Progenitor cell of endocrine pancreas (in vitro differentiated cells): ENCODE results near the gene STK38L. TPM values are rescaled to one million over a fixed set of nuclear protein-coding genes. Genes with fewer than 3 reads are reported as not detected.

Experiments
- DNase-seq: peaks from one replicate; pipeline ENCODE4 v3.0.0; 2021; ENCODE audit warnings: low spot score; ENCODE audit not compliant: unreplicated experiment
- H3K27ac Mint-ChIP-seq: 2 replicates; pipeline ENCODE4 v1.8.0; 2021; ENCODE audit warnings: mild to moderate bottlenecking, moderate library complexity, mixed read lengths
- H3K27me3 Mint-ChIP-seq: 2 replicates; pipeline ENCODE4 v1.8.0; 2021; ENCODE audit warnings: mixed read lengths
- H3K36me3 Mint-ChIP-seq: 2 replicates; pipeline ENCODE4 v1.8.0; 2022; ENCODE audit warnings: mixed read lengths; ENCODE audit not compliant: insufficient read depth
- H3K4me1 Mint-ChIP-seq: 2 replicates; pipeline ENCODE4 v1.8.0; 2021; ENCODE audit warnings: low read depth, mixed read lengths
- H3K4me3 Mint-ChIP-seq: 2 replicates; pipeline ENCODE4 v1.8.0; 2021; ENCODE audit warnings: low read depth, mild to moderate bottlenecking, moderate library complexity, mixed read lengths
- H3K9me3 Mint-ChIP-seq: 2 replicates; pipeline ENCODE4 v1.8.0; 2021; ENCODE audit warnings: low read depth, mixed read lengths
- total RNA-seq: library from RNA; stranded (reverse); gene quantifications from 2 replicates; pipeline ENCODE4 v1.2.1, GENCODE V29; 2021
- TF ChIP-seq, protein P1 (sequence below): fragments of 200-600 bp; sonication (generic); IDR thresholded peaks from one replicate; pipeline ENCODE4 v1.5.0; 2021; ENCODE audit warnings: antibody characterized with exemption, mild to moderate bottlenecking; ENCODE audit not compliant: unreplicated experiment

STK38L gene
- total RNA-seq, 1 donor from 2014 or later = 149 TPM

DNA sequence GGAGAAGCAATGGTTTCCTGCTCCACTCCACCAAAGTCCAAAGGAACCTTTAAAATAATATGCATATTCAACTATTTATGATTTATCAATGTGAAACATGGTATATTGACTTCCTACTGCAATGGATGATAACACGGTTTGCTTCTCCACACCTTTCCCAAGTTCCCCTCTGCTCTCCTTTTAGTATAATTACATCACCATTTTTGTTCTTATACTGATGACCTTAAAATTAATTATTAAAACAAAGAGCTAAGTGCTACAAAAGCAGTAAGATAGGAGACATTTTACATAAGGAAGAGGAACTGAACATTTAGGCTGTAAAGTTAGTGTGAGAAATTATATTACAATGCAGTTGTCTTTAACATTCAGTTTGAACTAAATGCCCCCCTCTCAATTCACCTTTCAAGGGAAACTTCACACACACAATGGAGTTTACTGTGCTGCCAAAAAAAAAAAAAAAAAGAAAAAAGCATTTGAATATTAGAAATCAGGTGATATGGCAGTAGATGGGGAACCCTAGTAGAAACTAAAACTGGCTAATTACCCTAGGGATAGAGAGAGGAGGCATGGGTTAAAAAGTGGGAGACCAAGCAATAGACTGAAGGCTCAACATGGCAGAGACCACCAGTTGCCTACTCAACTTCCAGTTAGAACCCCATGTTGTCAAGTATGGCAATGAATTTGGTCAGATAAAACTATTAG is 37.1 kb upstream of the STK38L start:
- H3K36me3 Mint-ChIP-seq = peaks cover 2% of the 10 kb centered on the region
- no peak overlapping the region for H3K27ac Mint-ChIP-seq
- no peak overlapping the region for H3K4me3 Mint-ChIP-seq
- H3K4me1 Mint-ChIP-seq = peaks cover 13% of the 10 kb centered on the region
- TF ChIP-seq, protein P1, sequence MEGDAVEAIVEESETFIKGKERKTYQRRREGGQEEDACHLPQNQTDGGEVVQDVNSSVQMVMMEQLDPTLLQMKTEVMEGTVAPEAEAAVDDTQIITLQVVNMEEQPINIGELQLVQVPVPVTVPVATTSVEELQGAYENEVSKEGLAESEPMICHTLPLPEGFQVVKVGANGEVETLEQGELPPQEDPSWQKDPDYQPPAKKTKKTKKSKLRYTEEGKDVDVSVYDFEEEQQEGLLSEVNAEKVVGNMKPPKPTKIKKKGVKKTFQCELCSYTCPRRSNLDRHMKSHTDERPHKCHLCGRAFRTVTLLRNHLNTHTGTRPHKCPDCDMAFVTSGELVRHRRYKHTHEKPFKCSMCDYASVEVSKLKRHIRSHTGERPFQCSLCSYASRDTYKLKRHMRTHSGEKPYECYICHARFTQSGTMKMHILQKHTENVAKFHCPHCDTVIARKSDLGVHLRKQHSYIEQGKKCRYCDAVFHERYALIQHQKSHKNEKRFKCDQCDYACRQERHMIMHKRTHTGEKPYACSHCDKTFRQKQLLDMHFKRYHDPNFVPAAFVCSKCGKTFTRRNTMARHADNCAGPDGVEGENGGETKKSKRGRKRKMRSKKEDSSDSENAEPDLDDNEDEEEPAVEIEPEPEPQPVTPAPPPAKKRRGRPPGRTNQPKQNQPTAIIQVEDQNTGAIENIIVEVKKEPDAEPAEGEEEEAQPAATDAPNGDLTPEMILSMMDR = no peak
- no peaks in the 10 kb centered on the region for H3K27me3 Mint-ChIP-seq
- DNase-seq = no peak
- peaks cover 23% of the 10 kb centered on the region for H3K9me3 Mint-ChIP-seq

DNA sequence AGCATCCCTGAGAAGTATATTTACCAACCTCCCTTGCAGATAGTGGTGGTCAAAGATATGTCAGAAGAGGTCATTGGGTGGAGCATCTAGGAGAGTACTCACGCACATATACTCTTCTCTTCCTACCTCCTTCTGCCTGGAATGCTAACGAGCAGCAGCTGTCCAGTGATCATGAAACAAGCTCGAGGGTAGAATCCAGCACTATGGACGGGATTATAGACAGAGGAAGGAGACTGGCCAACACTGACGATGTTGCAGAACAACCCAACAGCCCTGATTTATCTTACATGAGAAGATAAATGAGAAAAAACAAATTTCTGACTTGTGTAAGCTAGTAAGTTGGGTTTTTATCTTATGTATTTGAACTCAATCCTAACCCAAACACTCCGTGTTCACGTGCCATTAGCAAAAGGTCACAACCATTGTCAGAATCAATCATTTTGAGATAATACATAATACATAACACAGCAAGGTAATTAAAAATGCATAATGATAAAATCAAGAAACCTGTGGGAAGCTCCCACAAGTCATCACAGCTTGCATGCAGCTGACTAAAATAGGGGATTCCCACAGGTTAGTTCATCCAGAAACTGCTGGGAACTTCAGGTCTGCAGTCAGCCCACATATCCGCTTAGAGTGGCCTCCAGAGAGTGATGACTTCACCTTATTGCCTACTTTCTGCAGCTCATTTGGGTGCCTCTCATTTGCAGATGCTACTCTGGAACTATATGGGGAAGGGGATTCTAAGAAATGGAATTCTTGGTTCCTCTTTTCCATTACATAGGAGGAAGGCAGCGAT is 36.3 kb upstream of the STK38L start:
- Mint-ChIP-seq H3K9me3 (peaks cover 23% of the 10 kb centered on the region), H3K27ac (peak overlapping the region; percentile 57), H3K4me1 (peaks cover 13% of the 10 kb centered on the region), H3K27me3 (no peaks in the 10 kb centered on the region), H3K36me3 (peaks cover 2% of the 10 kb centered on the region), H3K4me3 (no peak overlapping the region)
- DNase-seq = no peak
- TF ChIP-seq, protein P1 = no peak

DNA sequence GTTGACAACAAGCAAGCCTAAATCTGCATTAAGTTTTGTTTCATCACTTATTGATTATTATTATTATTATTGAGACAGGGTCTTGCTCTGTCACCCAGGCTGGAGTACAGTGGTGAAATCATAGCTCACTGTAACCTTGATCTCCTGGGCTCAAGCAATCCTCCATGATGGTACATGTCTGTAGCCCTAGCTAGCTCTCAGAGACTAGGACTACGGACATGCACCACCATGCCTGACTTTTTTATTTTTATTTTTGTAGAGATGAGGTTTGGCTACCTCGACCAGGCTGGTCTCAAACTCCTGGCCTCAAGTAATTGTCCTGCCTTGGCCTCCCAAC is 35.7 kb upstream of the STK38L start:
- Mint-ChIP-seq H3K9me3 (peaks cover 23% of the 10 kb centered on the region), H3K4me3 (no peak overlapping the region), H3K27me3 (no peaks in the 10 kb centered on the region), H3K36me3 (peaks cover 2% of the 10 kb centered on the region), H3K27ac (no peak overlapping the region), H3K4me1 (peaks cover 14% of the 10 kb centered on the region)
- TF ChIP-seq, protein P1 = no peak
- DNase-seq = no peak

DNA sequence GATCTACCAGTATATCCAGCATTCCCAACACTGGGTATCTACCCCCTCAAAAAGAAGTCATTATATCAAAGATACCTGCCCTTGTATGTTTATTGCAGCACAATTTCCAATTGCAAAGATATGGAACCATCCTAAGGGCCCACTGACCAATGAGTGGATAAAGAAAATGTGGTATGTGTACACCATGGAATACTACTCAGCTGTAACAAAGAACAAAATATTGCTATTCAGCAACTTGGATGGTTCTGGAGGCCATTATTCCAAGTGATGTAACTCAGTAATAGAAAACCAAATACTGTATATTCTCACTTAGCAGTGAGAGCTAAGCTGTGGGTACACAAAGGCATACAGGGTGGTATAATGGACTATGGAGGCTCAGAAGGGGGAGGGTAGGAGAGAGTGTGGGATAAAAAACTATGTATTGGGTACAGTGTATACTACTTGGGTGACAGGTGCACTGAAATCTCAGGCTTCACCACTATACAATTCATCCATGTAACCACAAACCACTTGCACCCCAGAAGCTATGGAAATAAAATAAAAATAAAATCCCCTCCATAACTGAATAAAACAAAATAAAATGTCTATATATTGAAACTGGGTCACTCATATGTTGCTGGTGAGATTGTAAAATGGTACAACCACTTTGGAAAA is 34.7 kb upstream of the STK38L start:
- Mint-ChIP-seq H3K27ac (no peak overlapping the region), H3K4me1 (peaks cover 16% of the 10 kb centered on the region), H3K9me3 (peaks cover 22% of the 10 kb centered on the region), H3K36me3 (peaks cover 2% of the 10 kb centered on the region), H3K27me3 (no peaks in the 10 kb centered on the region), H3K4me3 (no peak overlapping the region)
- TF ChIP-seq, protein P1 = no peak
- DNase-seq = no peak

DNA sequence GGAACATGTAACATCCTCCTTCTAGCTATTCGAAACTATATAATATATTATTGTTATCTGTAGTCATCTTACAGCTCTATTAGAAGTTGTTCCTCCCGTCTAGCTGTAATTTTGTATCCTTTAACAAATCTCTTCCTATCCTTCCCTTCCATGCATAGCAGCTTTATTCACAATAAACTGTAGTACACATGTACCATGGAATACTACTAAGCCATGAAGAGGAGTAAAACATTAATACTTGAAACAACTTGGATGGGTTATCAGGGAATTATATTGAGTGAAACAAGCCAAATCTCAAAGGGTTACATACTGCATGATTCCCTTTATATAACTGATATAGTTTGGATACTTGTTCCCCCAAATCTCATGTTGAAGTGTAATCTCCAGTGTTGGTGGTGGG is 33.9 kb upstream of the STK38L start:
- DNase-seq = no peak
- Mint-ChIP-seq H3K4me3 (no peak overlapping the region), H3K4me1 (peaks cover 16% of the 10 kb centered on the region), H3K9me3 (peaks cover 19% of the 10 kb centered on the region), H3K36me3 (no peaks in the 10 kb centered on the region), H3K27ac (no peak overlapping the region), H3K27me3 (no peaks in the 10 kb centered on the region)
- TF ChIP-seq, protein P1 = no peak
